ENCODE data around the gene TPRN. TPM values are rescaled to one million over a fixed set of nuclear protein-coding genes. Genes with fewer than 3 reads are reported as not detected.
"Not testable (repeated sequence)": the region's sequence is repeated elsewhere in the genome, so short reads cannot be mapped to it uniquely, and the experiment has no call there.

The TPRN gene
- total and polyA plus RNA-seq, 7 donors, result 3.0 to 80.5 (median 4.6) TPM

DNA sequence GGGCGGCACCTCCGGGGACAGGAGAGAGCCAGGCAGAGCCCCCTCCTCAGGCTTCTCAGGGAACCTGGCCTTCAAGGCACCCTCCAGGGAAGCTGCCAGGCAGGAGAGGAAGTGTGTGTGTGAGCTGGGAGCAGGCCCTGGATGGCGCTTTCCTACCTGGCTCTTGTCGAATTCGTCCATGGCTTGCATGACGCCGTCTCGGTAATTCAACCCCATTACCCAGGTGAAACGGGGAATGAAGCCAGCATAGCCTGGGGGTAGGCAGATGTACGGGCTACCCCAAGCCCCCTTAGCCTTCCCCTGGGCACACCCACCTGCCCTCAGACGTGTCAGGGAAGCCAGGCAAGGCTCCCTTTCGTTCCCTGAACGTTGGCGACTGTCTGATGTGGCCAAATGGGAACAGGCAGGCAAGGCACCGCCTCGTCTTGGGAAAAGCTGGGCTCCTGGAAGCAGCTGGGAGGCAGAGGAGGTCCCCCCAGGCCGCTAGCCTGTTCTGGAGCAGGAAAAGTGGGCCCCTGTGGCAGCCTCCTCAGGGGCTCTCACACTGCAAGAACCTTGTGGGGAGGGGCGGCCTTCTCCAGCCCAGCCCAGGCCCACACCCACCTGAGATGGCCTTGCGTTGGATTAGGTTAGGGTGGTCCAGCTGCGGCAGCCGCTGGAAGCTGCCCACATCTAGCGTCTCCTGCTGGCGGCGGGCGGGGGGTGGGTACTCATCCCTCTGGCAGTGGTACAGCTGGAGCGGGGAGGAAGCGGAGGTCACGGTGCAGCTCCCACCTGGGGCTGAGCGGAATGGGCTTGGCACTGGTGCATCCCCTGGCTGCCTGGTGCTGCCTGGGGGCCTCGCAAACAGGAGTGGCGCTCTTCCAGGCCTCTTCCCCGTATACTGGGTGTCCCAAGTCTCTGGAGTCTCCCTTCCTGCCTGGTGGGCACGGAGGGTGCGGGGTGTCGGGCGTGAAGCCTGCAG, 44.2 kb upstream of the TPRN start:
- no peak for DNase-seq
- Histone ChIP-seq H3K36me3 (peaks cover 4 to 19% (median 15%) of the 10 kb centered on the region in 4 donors), H3K4me1 (peaks cover 2 to 38% (median 24%) of the 10 kb centered on the region in 4 donors), H3K27me3 (no peaks in the 10 kb centered on the region), H3K4me3 (no peak overlapping the region), H3K27ac (no peak overlapping the region), H3K9me3 (no peaks in the 10 kb centered on the region)
- whole genome bisulfite sequencing, 2 donors, result 81% methylated on average over 36 of the region's 36 CpGs
- intact Hi-C loops (cut with DNase I), result no loop called here
- no peak for TF ChIP-seq EP300 (IDR thresholded peaks at IDR 0.05)
- no peak for TF ChIP-seq POLR2AphosphoS5 (IDR thresholded peaks at IDR 0.05)
- TF ChIP-seq, protein P1, sequence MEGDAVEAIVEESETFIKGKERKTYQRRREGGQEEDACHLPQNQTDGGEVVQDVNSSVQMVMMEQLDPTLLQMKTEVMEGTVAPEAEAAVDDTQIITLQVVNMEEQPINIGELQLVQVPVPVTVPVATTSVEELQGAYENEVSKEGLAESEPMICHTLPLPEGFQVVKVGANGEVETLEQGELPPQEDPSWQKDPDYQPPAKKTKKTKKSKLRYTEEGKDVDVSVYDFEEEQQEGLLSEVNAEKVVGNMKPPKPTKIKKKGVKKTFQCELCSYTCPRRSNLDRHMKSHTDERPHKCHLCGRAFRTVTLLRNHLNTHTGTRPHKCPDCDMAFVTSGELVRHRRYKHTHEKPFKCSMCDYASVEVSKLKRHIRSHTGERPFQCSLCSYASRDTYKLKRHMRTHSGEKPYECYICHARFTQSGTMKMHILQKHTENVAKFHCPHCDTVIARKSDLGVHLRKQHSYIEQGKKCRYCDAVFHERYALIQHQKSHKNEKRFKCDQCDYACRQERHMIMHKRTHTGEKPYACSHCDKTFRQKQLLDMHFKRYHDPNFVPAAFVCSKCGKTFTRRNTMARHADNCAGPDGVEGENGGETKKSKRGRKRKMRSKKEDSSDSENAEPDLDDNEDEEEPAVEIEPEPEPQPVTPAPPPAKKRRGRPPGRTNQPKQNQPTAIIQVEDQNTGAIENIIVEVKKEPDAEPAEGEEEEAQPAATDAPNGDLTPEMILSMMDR (IDR thresholded peaks at IDR 0.05), result no peak
- no peak for TF ChIP-seq POLR2A (IDR thresholded peaks at IDR 0.05)

DNA sequence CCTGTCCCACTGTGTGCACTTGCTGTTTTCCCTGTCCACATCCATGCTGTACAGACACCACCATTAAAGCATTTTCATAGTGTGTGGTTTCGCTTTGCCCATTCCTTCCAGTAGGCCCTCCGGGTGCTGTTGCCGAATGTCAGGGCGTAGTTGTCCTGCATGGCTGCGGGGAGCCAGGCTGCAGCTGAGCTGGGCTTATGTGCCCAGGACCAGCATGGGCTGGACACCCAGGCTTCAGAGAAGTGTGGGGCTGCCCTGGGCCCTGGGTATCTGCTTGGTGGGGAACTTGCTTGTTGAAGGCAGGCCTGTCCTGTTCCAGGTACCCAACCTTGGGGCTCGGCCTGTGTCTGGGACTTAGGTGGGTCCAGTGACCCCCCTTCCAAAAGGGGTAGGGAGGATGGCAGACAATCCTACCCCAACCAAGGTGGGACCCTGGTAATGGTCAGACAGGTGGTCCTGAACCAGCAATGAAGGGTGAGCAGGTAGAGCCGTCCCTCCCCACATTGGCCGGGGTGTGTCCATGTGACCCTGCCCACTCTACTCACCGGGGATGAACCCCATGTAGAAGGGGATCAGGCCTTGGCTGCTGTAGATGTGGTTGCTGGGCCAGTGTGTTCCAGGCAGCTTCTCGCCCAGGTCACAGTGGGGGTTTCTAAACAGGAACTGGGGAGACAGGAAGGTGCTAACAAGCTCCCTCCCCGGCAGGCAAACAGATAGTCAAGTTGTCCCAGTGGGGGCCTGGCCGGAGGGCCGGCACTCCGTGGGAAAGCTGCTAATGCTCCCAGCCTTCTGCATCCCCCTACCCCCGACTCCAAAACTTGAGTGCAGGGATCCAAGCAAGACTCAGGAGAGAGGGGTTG, 43.3 kb upstream of the TPRN start:
- Histone ChIP-seq H3K36me3 (peaks cover 4 to 19% (median 15%) of the 10 kb centered on the region in 4 donors), H3K4me1 (peaks cover 2 to 47% (median 33%) of the 10 kb centered on the region in 4 donors), H3K27me3 (no peaks in the 10 kb centered on the region), H3K27ac (no peak overlapping the region), H3K9me3 (no peaks in the 10 kb centered on the region), H3K4me3 (no peak overlapping the region)
- DNase-seq, result no peak
- TF ChIP-seq POLR2A (IDR thresholded peaks at IDR 0.05) (no peak), EP300 (IDR thresholded peaks at IDR 0.05) (no peak), POLR2AphosphoS5 (IDR thresholded peaks at IDR 0.05) (no peak)
- TF ChIP-seq, protein P1 (IDR thresholded peaks at IDR 0.05), result no peak
- intact Hi-C loops (cut with DNase I), result no loop called here
- WGBS, 2 donors, result 56 to 72% methylated on average over 15 of the region's 15 CpGs

DNA sequence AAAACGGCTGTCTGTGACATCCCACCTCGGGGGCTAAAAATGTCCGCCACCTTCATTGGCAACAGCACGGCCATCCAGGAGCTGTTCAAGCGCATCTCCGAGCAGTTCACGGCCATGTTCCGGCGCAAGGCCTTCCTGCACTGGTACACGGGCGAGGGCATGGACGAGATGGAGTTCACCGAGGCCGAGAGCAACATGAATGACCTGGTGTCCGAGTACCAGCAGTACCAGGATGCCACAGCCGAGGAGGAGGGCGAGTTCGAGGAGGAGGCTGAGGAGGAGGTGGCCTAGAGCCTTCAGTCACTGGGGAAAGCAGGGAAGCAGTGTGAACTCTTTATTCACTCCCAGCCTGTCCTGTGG, 42.7 kb upstream of the TPRN start:
- H3K9me3 ChIP-seq; H3K27ac ChIP-seq; DNase-seq; H3K4me3 ChIP-seq; H3K27me3 ChIP-seq; intact Hi-C loops (cut with DNase I): not testable (repeated sequence)
- Histone ChIP-seq H3K36me3 (peaks cover 4 to 19% (median 15%) of the 10 kb centered on the region in 4 donors), H3K4me1 (peaks cover 2 to 53% (median 38%) of the 10 kb centered on the region in 4 donors)
- WGBS, 2 donors, result 63 to 88% methylated on average over 18 of the region's 18 CpGs

DNA sequence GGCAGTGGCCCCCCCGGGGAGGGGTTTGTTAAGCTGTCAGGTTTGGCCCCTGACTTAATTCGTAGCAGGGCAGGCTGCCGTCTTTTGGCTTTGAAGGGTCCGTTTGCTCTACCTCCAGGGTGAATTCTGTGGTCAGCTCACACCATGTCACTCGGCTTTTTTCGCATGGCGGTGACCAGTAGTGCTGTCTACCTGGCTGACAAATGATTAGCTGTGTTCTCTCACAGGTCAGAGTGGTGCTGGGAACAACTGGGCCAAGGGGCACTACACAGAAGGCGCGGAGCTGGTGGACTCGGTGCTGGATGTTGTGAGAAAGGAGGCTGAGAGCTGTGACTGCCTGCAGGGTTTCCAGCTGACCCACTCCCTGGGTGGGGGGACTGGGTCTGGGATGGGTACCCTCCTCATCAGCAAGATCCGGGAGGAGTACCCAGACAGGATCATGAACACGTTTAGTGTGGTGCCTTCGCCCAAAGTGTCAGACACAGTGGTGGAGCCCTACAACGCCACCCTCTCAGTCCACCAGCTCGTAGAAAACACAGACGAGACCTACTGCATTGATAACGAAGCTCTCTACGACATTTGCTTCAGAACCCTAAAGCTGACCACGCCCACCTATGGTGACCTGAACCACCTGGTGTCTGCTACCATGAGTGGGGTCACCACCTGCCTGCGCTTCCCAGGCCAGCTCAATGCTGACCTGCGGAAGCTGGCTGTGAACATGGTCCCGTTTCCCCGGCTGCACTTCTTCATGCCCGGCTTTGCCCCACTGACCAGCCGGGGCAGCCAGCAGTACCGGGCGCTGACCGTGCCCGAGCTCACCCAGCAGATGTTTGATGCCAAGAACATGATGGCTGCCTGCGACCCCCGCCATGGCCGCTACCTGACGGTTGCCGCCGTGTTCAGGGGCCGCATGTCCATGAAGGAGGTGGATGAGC, 42.0 kb upstream of the TPRN start:
- no peak for DNase-seq
- 31 to 72% methylated on average over 36 of the region's 36 CpGs for WGBS, 2 donors
- peak overlapping the region; percentile 68 to 88 (median 80) for H3K4me3 ChIP-seq
- intact Hi-C loops (cut with DNase I), result no loop called here
- peak overlapping the region; percentile 92 to 97 (median 92) for H3K27ac ChIP-seq
- no peaks in the 10 kb centered on the region for H3K9me3 ChIP-seq
- no peaks in the 10 kb centered on the region for H3K27me3 ChIP-seq
- TF ChIP-seq, protein P1 (IDR thresholded peaks at IDR 0.05), result no peak
- no peak for TF ChIP-seq POLR2A (IDR thresholded peaks at IDR 0.05)
- no peak for TF ChIP-seq EP300 (IDR thresholded peaks at IDR 0.05)
- no peak for TF ChIP-seq POLR2AphosphoS5 (IDR thresholded peaks at IDR 0.05)
- H3K36me3 ChIP-seq, result peaks cover 4 to 19% (median 15%) of the 10 kb centered on the region in 4 donors
- H3K4me1 ChIP-seq, result peaks cover 2 to 54% (median 41%) of the 10 kb centered on the region in 4 donors

All from sigmoid colon (tissue), 7 donors.